GM23248 (cell line): Measurements from ENCODE around the gene PAX1.

Experiments
- EZH2 ChIP-seq: fragments of 200-600 bp; sonication (generic); IDR thresholded peaks from 2 replicates; pipeline ENCODE4 v1.6.1; 2018; ENCODE audit warnings: antibody characterized with exemption, mild to moderate bottlenecking; ENCODE audit not compliant: insufficient read depth, poor library complexity, severe bottlenecking
- EZH2phosphoT487 ChIP-seq: fragments of 200-600 bp; sonication (generic); IDR thresholded peaks from 2 replicates; pipeline ENCODE4 v1.6.1; 2018; ENCODE audit warnings: antibody characterized with exemption, moderate library complexity, mild to moderate bottlenecking, low read depth; ENCODE audit not compliant: insufficient read depth

DNA sequence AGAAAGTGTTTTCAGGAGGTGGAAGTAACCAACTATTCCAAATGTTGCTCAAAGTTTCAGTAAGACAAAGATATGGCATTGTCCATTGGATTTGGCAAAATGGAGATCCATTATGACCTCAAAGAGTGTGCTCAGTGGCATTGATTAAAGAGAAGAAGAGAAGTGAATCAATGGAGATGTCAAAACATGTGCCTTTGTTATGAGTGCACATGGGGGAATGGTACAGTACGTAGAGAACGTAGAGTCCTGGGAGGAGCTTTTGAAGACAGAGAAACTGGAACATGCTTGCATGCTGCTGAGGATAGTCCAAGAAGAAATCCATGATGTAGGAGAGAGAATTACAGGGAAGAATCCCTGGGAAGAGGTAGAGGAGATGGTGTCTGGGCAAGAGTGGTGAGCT is 42.0 kb upstream of the PAX1 start:
- TF ChIP-seq EZH2, result no peak
- TF ChIP-seq EZH2phosphoT487, result no peak
